IMR-90 (cell line): ENCODE measurements around the gene WHRN. TPM values are rescaled to one million over a fixed set of nuclear protein-coding genes. Genes with fewer than 3 reads are reported as not detected.

Source experiments
- ATAC-seq: fragments of 200-7000 bp; cut with Tn5 transposase; 2 replicates; pipeline ENCODE4 v1.9.1; 2020; ENCODE audit warnings: low read depth, mild to moderate bottlenecking, moderate library complexity
- BruUV-seq: library from RNA; stranded (reverse); fragments of 400-500 nt; replicated peaks from 2 replicates; lab custom pipeline; 2021; lab: Mats Ljungman, UMichigan
- CTCF ChIA-PET: fragments of 300-600 bp; formaldehyde crosslinking; extraction: SDS; loops from one replicate; lab custom pipeline; 2021; ENCODE audit warnings: antibody characterized with exemption; lab: Yijun Ruan, JAX
- POLR2A ChIA-PET: fragments of 300-600 bp; sonication (Branson Sonifier 250); formaldehyde crosslinking; loops from one replicate; lab custom pipeline; 2022; ENCODE audit warnings: antibody characterized with exemption; ENCODE audit not compliant: unreplicated experiment; lab: Charles Lee
- DNase-seq: peaks from one replicate; pipeline ENCODE4 v3.0.0; 2013
- H2AFZ ChIP-seq: replicated peaks from 2 replicates; pipeline ENCODE3; 2013; ENCODE audit warnings: low read length, mild to moderate bottlenecking; ENCODE audit not compliant: poor library complexity
- H2AK5ac ChIP-seq: 2 replicates; pipeline ENCODE4 v1.6.1; 2013; ENCODE audit warnings: low read depth, low read length, inconsistent platforms
- H2AK9ac ChIP-seq: replicated peaks from 2 replicates; pipeline ENCODE3; 2013; ENCODE audit warnings: mild to moderate bottlenecking, low read depth, low read length, moderate library complexity; ENCODE audit not compliant: poor library complexity
- H2BK120ac ChIP-seq: 2 replicates; pipeline ENCODE4 v1.6.1; 2013; ENCODE audit warnings: low read depth, low read length, inconsistent platforms
- H2BK15ac ChIP-seq: 3 replicates; pipeline ENCODE4 v1.6.1; 2013; ENCODE audit warnings: low read depth, low read length, inconsistent platforms
- H2BK20ac ChIP-seq: 2 replicates; pipeline ENCODE4 v1.6.1; 2013; ENCODE audit warnings: low read depth, mild to moderate bottlenecking, inconsistent platforms, low read length, moderate library complexity
- H2BK5ac ChIP-seq: 2 replicates; pipeline ENCODE4 v1.6.1; 2013; ENCODE audit warnings: mild to moderate bottlenecking, low read depth, low read length, inconsistent platforms; ENCODE audit not compliant: poor library complexity, severe bottlenecking
- H3K14ac ChIP-seq: replicated peaks from 2 replicates; pipeline ENCODE4 v1.6.1; 2013; ENCODE audit warnings: low read depth, low read length, inconsistent platforms
- H3K18ac ChIP-seq: 2 replicates; pipeline ENCODE4 v1.6.1; 2013; ENCODE audit warnings: low read depth, low read length, control low read depth
- H3K23ac ChIP-seq: 2 replicates; pipeline ENCODE4 v1.6.1; 2013; ENCODE audit warnings: low read depth, low read length, inconsistent platforms
- H3K27ac ChIP-seq: 2 replicates; pipeline ENCODE4 v1.5.1; 2013; ENCODE audit warnings: mild to moderate bottlenecking, control low read depth, low read length; ENCODE audit not compliant: insufficient read depth
- H3K27me3 ChIP-seq: 2 replicates; pipeline ENCODE4 v1.6.1; 2013; ENCODE audit warnings: low read length; ENCODE audit not compliant: control insufficient read depth, insufficient read depth
- H3K36me3 ChIP-seq: 2 replicates; pipeline ENCODE4 v1.6.1; 2013; ENCODE audit warnings: low read length, mixed read lengths; ENCODE audit not compliant: control insufficient read depth, insufficient read depth
- H3K4ac ChIP-seq: 2 replicates; pipeline ENCODE4 v1.6.1; 2013; ENCODE audit warnings: low read depth, low read length, inconsistent platforms
- H3K4me1 ChIP-seq: 2 replicates; pipeline ENCODE4 v1.6.1; 2013; ENCODE audit warnings: low read length, mixed read lengths; ENCODE audit not compliant: control insufficient read depth, insufficient read depth
- H3K4me2 ChIP-seq: 2 replicates; pipeline ENCODE4 v1.6.1; 2013; ENCODE audit warnings: low read depth, mild to moderate bottlenecking, control low read depth, low read length, moderate library complexity
- H3K4me3 ChIP-seq: 2 replicates; pipeline ENCODE4 v1.5.1; 2013; ENCODE audit warnings: low read depth, mild to moderate bottlenecking, control low read depth, low read length, moderate library complexity; ENCODE audit not compliant: insufficient read depth
- H3K56ac ChIP-seq: 2 replicates; pipeline ENCODE4 v1.6.1; 2013; ENCODE audit warnings: low read length, inconsistent platforms; ENCODE audit not compliant: insufficient read depth; ENCODE audit errors: extremely low read depth
- H3K79me1 ChIP-seq, 2 experiments: 2 replicates each; pipeline ENCODE4 v1.6.1; 2013; ENCODE audit warnings: low read length in 2 of 2, inconsistent platforms in 1 of 2, low read depth in 1 of 2
- H3K9ac ChIP-seq: 2 replicates; pipeline ENCODE4 v1.6.1; 2013; ENCODE audit warnings: low read depth, low read length, control low read depth
- H3K9me1 ChIP-seq: 2 replicates; pipeline ENCODE4 v1.6.1; 2013; ENCODE audit warnings: low read length, inconsistent platforms; ENCODE audit not compliant: insufficient read depth
- H3K9me3 ChIP-seq: 2 replicates; pipeline ENCODE4 v1.6.1; 2013; ENCODE audit warnings: low read length; ENCODE audit not compliant: control insufficient read depth, insufficient read depth
- H4K20me1 ChIP-seq: 2 replicates; pipeline ENCODE4 v1.6.1; 2013; ENCODE audit warnings: low read length, inconsistent platforms; ENCODE audit not compliant: insufficient read depth
- H4K5ac ChIP-seq: 2 replicates; pipeline ENCODE4 v1.6.1; 2013; ENCODE audit warnings: mild to moderate bottlenecking, low read depth, low read length, control low read depth
- H4K8ac ChIP-seq, 2 experiments: 2 replicates each; pipeline ENCODE4 v1.6.1; 2013; ENCODE audit warnings: low read depth in 2 of 2, low read length in 2 of 2, control low read depth in 1 of 2, inconsistent platforms in 1 of 2
- H4K91ac ChIP-seq: 2 replicates; pipeline ENCODE4 v1.6.1; 2013; ENCODE audit warnings: low read depth, low read length, inconsistent platforms; ENCODE audit not compliant: insufficient read depth
- CEBPB ChIP-seq: IDR thresholded peaks from 2 replicates; pipeline ENCODE4 v1.6.1; 2012; ENCODE audit warnings: low read depth, low read length, improper control_type of control experiment
- FOS ChIP-seq: fragments of 150-350 bp; IDR thresholded peaks from 2 replicates; pipeline ENCODE4 v1.6.1; 2016; ENCODE audit warnings: low read depth, low read length
- MAFK ChIP-seq: IDR thresholded peaks from 2 replicates; pipeline ENCODE4 v1.6.1; 2012; ENCODE audit warnings: low read depth, low read length, improper control_type of control experiment
- MAZ ChIP-seq: IDR thresholded peaks from 2 replicates; pipeline ENCODE4 v1.6.1; 2012; ENCODE audit warnings: low read depth, mild to moderate bottlenecking, low read length, improper control_type of control experiment, moderate library complexity, borderline replicate concordance
- MXI1 ChIP-seq: IDR thresholded peaks from 2 replicates; pipeline ENCODE4 v1.6.1; 2012; ENCODE audit warnings: low read depth, mild to moderate bottlenecking, low read length, moderate library complexity, borderline replicate concordance
- RAD21 ChIP-seq: IDR thresholded peaks from 2 replicates; pipeline ENCODE4 v1.6.1; 2012; ENCODE audit warnings: low read length, improper control_type of control experiment
- RCOR1 ChIP-seq: IDR thresholded peaks from 2 replicates; pipeline ENCODE4 v1.6.1; 2012; ENCODE audit warnings: mild to moderate bottlenecking, low read length, improper control_type of control experiment; ENCODE audit not compliant: insufficient replicate concordance
- RFX5 ChIP-seq: IDR thresholded peaks from 2 replicates; pipeline ENCODE4 v1.8.0; 2012; ENCODE audit warnings: low read depth, mild to moderate bottlenecking, low read length, moderate library complexity
- WGBS, 2 experiments: methylation state at CpG; one replicate each; pipeline versions ENCODE4 v1.1.5 to v1.1.7; 2013; ENCODE audit warnings: missing lambda C conversion rate in 2 of 2; ENCODE audit not compliant: insufficient read length in 1 of 2; ENCODE audit errors: extremely low coverage in 2 of 2; 5-methylcytosine and 5-hydroxymethylcytosine counted together
- dilution Hi-C: fragments of 300-500 bp; cut with HindIII; formaldehyde crosslinking; loops from one replicate; pipeline ENCODE4 v1.14.3; 2018; ENCODE audit warnings: low sequenced_read_pairs; ENCODE audit not compliant: unreplicated experiment
- in situ Hi-C: fragments of 300-500 bp; cut with MboI; formaldehyde crosslinking; loops from 3 replicates; pipeline ENCODE4 v1.14.3; 2019; ENCODE audit warnings: low sequenced_read_pairs, inconsistent platforms, mixed read lengths
- intact Hi-C: fragments of 100-400 bp; cut with micrococcal nuclease; formaldehyde crosslinking; loops from 2 replicates; pipeline ENCODE4 v1.10.0; 2022
- polyA plus RNA-seq, 3 experiments: library from polyadenylated mRNA; depleted of rRNA; stranded (reverse); fragments of >200 nt; gene quantifications; 2 replicates each; pipeline ENCODE4 v1.2.3, GENCODE V29; 2012; ENCODE audit warnings: low replicate concordance in 1 of 3
- total RNA-seq: library from RNA; depleted of rRNA; stranded (reverse); fragments of >200 nt; gene quantifications from 2 replicates; pipeline ENCODE4 v1.2.3, GENCODE V29; 2012
- TF ChIP-seq, protein P1 (sequence below): fragments of 150-350 bp; IDR thresholded peaks from 2 replicates; pipeline ENCODE4 v1.6.1; 2017; ENCODE audit warnings: mild to moderate bottlenecking, antibody characterized with exemption, low read length, low read depth

Gene WHRN
- total and polyA plus RNA-seq, 2 of the 4 experiments (the other 2 are of a cell fraction) = 0.18 to 2.6 TPM

DNA sequence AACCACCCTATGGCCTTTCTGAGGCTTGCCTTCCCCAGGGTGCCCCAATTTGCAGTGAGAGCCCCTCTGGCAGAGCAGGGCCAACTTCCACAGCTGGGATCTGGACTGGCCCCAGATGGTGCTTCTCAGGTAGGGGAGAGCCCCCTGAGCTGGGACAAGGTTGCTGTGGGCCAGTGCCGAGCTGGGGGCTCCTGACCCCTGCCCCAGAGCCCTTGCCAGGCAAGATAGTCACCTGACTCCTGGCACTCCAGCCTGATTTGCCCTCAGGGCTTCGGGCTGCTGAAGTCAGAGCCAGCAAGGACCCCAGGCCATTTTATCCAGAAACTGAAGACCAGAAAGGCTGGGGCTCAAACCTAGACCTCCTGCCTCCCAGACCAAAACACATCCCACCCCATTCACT lies 84.1 kb downstream of the WHRN start:
- WGBS, 2 experiments = no CpG with 5 or more reads among the region's 2 CpGs
- intact Hi-C loops (no loop called here), dilution Hi-C loops (no loop called here), in situ Hi-C loops (no loop called here)
- Histone ChIP-seq H3K4me3 (no peak overlapping the region), H3K79me1 (no peaks in the 10 kb centered on the region), H3K14ac (no peak overlapping the region), H3K9me1 (0 out of 2 replicates have a peak, but pooled peaks cover 5% of the 10 kb centered on the region), H3K4ac (no peak overlapping the region), H4K5ac (no peak overlapping the region), H2BK120ac (no peak overlapping the region), H3K56ac (no peak overlapping the region), H3K18ac (no peak overlapping the region), H2BK5ac (no peak overlapping the region), H3K23ac (no peak overlapping the region), H3K4me1 (peaks cover 7% of the 10 kb centered on the region; the same call in 1 of the 2 replicates), H3K4me2 (no peak overlapping the region), H4K20me1 (no peaks in the 10 kb centered on the region), H3K9me3 (no peaks in the 10 kb centered on the region), H2BK20ac (no peak overlapping the region), H3K27ac (no peak overlapping the region), H2AK5ac (no peak overlapping the region), H3K36me3 (no peaks in the 10 kb centered on the region), H4K91ac (no peak overlapping the region), H2BK15ac (no peak overlapping the region), H3K9ac (no peak overlapping the region), H2AK9ac (no peak overlapping the region), H3K27me3 (peaks cover 35% of the 10 kb centered on the region), H4K8ac (no peak overlapping the region), H2AFZ (no peak overlapping the region)
- ChIA-PET CTCF (interaction anchor here (1.7 kb wide), 1 partner anchor 232 kb away, joined by 3 read pairs; no protein-coding TSS in a partner anchor), POLR2A (no interaction called here)
- TF ChIP-seq RFX5 = no peak
- TF ChIP-seq FOS = no peak
- TF ChIP-seq MAZ = no peak
- no peak for TF ChIP-seq RCOR1
- TF ChIP-seq, protein P1, sequence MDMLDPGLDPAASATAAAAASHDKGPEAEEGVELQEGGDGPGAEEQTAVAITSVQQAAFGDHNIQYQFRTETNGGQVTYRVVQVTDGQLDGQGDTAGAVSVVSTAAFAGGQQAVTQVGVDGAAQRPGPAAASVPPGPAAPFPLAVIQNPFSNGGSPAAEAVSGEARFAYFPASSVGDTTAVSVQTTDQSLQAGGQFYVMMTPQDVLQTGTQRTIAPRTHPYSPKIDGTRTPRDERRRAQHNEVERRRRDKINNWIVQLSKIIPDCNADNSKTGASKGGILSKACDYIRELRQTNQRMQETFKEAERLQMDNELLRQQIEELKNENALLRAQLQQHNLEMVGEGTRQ = no peak
- no peak for TF ChIP-seq MXI1
- no peak for TF ChIP-seq MAFK
- no peak for TF ChIP-seq RAD21
- no peak for TF ChIP-seq CEBPB
- BruUV-seq = no TSS peak
- ATAC-seq (no peak), DNase-seq (no peak)
